Right lobe of liver (tissue), 6 donors: ENCODE measurements around the gene PDCD1. TPM values are rescaled to one million over a fixed set of nuclear protein-coding genes. Genes with fewer than 3 reads are reported as not detected.

Source experiments
- ATAC-seq, 4 donors: fragments of 200-7000 bp; cut with Tn5 transposase; one replicate each; pipeline ENCODE4 v1.9.1; 2020; ENCODE audit warnings: mild to moderate bottlenecking in 4 of 4, moderate library complexity in 4 of 4
- DNase-seq, 3 donors: peaks; one replicate each; pipeline ENCODE4 v3.0.0-alpha.2; 2020
- H3K27ac ChIP-seq, 3 donors: fragments of 200-600 bp; one replicate each; pipeline ENCODE4 v1.8.0; 2022
- H3K27me3 ChIP-seq, 2 donors: fragments of 200-600 bp; one replicate each; pipeline ENCODE4 v1.8.0; 2022
- H3K36me3 ChIP-seq, 4 donors: fragments of 200-600 bp; sonication (generic) in 1 of 4; one replicate each; pipeline versions ENCODE4 v1.5.1 to v1.8.0; 2017 to 2022; ENCODE audit warnings: control low read depth in 1 of 4
- H3K4me1 ChIP-seq, 4 donors: fragments of 200-600 bp; sonication (generic) in 1 of 4; one replicate each; pipeline versions ENCODE4 v1.5.1 to v1.8.0; 2017 to 2022; ENCODE audit warnings: control low read depth in 1 of 4
- H3K4me3 ChIP-seq, 3 donors: fragments of 200-600 bp; one replicate each; pipeline ENCODE4 v1.8.0; 2022
- H3K9me3 ChIP-seq, 4 donors: fragments of 200-600 bp; sonication (generic) in 1 of 4; one replicate each; pipeline versions ENCODE4 v1.5.1 to v1.8.0; 2017 to 2022; ENCODE audit warnings: control low read depth in 1 of 4
- POLR2A ChIP-seq: fragments of 450-650 bp; IDR thresholded peaks from one replicate; pipeline ENCODE4 v1.6.1; 2017; ENCODE audit warnings: antibody characterized with exemption, mild to moderate bottlenecking
- WGBS: methylation state at CpG from one replicate; pipeline ENCODE4 v1.1.6; 2018; ENCODE audit warnings: low coverage, low lambda C conversion rate; ENCODE audit not compliant: insufficient coverage; ENCODE audit errors: missing lambda C conversion rate; 5-methylcytosine and 5-hydroxymethylcytosine counted together
- intact Hi-C, 2 donors: fragments of 100-400 bp; cut with DNase I; formaldehyde crosslinking; loops; one replicate each; pipeline versions ENCODE4 v1.11.2 to v1.14.1; 2022
- total RNA-seq, 6 experiments: library from RNA; depleted of rRNA in 2 of 6; stranded (reverse); fragments of >200 nt in 2 of 6; fragmentation: NEBNext Ultra II Directional in 3 of 6; extraction: Animal tissue kit (Norgen Biotek cat#: 25700) in 3 of 6; gene quantifications; one replicate each; pipeline versions ENCODE4 v1.1.0 to v1.2.4, GENCODE V29; 2016 to 2023
- TF ChIP-seq, protein P1 (sequence below), 4 donors: fragments of 200-600 bp in 3 of 4; fragments of 450-650 bp in 1 of 4; IDR thresholded peaks; one replicate each; pipeline versions ENCODE4 v1.5.1 to v1.8.0; 2016 to 2022; ENCODE audit warnings: antibody characterized with exemption in 4 of 4, mild to moderate bottlenecking in 2 of 4
- donor health status: DM: no; HTN: yes; CAD: no.
- donor health status: DM: no; HTN: no; CAD: no.
- donor health status: DM: no; HTN: no; CAD: no.
- donor health status: DM: no; HTN: yes; CAD: no.
- donor health status: DM: no; HTN: yes; CAD: no.

Gene PDCD1
- total RNA-seq, 6 experiments from 2014 or later = 0.19 to 0.61 (median 0.20) TPM; not detected in 3

DNA sequence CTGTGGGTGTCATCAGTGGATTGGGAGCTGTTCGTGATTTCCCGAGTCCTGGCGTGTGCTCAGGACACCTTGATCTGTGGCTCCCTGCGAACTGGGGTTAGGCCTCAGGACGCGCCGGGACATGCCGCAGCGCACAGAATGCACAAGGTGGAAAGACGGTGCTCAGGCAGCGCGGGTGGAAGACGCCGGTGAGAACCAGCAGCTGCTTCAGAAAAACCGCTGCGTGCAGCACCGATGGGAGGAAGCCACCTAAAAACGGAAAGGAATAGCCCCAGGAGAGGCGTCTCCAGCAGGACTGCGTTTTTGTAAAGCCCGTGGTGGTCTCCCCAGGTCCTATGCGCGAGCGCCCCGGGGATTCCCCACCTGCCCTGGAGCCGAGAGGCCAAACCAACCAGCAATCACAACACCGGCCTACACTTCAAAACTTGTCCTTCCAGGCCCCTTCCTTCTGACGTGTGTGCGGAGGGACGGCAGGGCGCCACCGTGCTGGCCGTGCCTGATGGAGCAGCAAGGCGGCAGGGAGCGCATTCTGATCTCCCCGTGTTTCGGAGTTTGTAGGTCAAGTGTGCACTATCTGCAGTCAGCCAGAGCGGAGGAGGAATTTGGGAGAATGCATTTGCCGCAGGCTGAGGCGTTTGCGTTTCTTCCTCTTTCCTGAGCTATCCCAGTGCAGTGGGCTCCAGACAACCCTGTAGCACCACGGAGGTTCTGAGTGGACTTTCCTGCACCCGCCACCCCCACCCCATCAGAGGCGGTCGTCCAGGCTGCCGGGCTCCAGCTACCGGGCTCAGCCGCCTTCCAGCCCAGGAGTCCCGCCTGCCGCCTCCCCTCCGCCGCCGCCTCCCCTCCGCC is 43.0 kb upstream of the PDCD1 start:
- TF ChIP-seq POLR2A = no peak
- TF ChIP-seq, protein P1, sequence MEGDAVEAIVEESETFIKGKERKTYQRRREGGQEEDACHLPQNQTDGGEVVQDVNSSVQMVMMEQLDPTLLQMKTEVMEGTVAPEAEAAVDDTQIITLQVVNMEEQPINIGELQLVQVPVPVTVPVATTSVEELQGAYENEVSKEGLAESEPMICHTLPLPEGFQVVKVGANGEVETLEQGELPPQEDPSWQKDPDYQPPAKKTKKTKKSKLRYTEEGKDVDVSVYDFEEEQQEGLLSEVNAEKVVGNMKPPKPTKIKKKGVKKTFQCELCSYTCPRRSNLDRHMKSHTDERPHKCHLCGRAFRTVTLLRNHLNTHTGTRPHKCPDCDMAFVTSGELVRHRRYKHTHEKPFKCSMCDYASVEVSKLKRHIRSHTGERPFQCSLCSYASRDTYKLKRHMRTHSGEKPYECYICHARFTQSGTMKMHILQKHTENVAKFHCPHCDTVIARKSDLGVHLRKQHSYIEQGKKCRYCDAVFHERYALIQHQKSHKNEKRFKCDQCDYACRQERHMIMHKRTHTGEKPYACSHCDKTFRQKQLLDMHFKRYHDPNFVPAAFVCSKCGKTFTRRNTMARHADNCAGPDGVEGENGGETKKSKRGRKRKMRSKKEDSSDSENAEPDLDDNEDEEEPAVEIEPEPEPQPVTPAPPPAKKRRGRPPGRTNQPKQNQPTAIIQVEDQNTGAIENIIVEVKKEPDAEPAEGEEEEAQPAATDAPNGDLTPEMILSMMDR (IDR thresholded peaks at IDR 0.05) = no peak
- H3K9me3 ChIP-seq = no peaks in the 10 kb centered on the region
- ATAC-seq (peak in 3 of 4 donors; percentile 21 to 36 (median 29)), DNase-seq (peak in 2 of 3 donors; percentile 40 to 51)
- 93% methylated on average over 13 of the region's 54 CpGs for WGBS
- H3K4me3 ChIP-seq = peak overlapping the region in 1 of 3 donors; percentile 26
- no peak overlapping the region for H3K27ac ChIP-seq
- H3K36me3 ChIP-seq = no peaks in the 10 kb centered on the region
- intact Hi-C loops = no loop called here
- H3K4me1 ChIP-seq = no peaks in the 10 kb centered on the region
- no peaks in the 10 kb centered on the region for H3K27me3 ChIP-seq

DNA sequence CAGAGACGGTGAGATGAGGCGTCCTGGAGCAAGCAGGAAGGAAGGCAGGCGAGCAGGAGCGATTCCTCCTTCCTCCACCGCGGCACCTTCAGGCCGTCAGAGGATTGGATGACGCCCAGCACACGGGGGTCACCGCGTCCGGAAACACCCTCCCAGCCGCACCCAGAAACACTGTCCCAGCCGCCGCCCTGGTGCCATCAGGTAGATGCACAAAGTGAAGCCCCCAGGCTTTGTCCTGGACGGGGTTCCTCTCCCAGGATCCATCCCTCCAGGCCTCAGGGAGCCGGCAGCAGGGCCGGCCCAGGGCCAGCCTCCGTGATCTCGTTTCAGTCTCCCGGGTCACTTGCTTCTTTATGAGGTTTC is 42.3 kb upstream of the PDCD1 start:
- no peak overlapping the region for H3K4me3 ChIP-seq
- no peaks in the 10 kb centered on the region for H3K27me3 ChIP-seq
- peak in 2 of 3 donors; percentile 40 to 51 for DNase-seq
- TF ChIP-seq, protein P1 (IDR thresholded peaks at IDR 0.05) = no peak
- TF ChIP-seq POLR2A = no peak
- peaks cover 0 to 2% (median under 1%) of the 10 kb centered on the region in 4 donors for H3K4me1 ChIP-seq
- no peak overlapping the region for H3K27ac ChIP-seq
- no peaks in the 10 kb centered on the region for H3K36me3 ChIP-seq
- intact Hi-C loops = no loop called here
- H3K9me3 ChIP-seq = no peaks in the 10 kb centered on the region
- no peak for ATAC-seq
- WGBS = 100% methylated on average over 2 of the region's 21 CpGs

DNA sequence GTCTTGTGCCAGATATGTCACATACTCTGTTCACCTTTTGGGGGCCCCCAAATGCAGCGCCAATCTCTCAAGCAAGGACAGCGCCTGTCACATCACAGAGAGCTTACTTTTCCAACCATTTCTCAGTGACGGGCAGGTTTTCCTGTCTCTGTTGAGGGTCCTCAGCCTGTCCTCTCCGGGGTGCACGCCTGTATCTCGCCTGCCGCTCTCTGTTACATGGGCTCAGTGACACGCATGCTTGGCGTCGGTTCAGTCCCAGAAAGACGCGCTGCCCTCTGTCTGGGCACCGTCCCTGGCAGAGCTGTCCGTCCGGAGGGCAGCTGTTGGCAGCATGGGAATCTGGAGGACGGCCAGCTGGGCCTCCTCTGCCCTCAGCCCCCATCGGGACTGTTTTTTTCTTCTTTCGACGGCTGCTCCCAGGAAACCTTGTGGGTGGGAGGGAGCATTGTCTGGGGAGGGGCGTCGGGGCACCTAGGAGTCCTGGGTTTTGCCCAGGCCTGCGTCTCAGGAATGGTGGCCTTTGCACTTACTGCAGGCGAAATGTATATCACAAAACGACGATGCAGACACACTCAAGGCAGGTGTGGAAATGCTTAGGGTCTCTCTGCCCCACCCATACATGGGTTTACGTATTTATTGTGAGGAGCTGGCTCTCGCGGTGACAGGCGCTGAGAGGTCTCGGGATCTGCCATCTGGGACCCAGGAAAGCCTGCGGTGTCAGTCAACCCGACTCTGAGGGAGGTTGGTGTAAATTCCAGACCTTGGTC is 41.7 kb upstream of the PDCD1 start:
- Histone ChIP-seq H3K4me1 (peaks cover 0 to 7% (median 2%) of the 10 kb centered on the region in 4 donors), H3K4me3 (no peak overlapping the region), H3K27me3 (no peaks in the 10 kb centered on the region), H3K9me3 (no peaks in the 10 kb centered on the region), H3K27ac (no peak overlapping the region), H3K36me3 (no peaks in the 10 kb centered on the region)
- ATAC-seq (peak in 1 of 4 donors; percentile 25), DNase-seq (peak in 2 of 3 donors; percentile 48 to 51)
- TF ChIP-seq POLR2A = no peak
- TF ChIP-seq, protein P1 (IDR thresholded peaks at IDR 0.05) = no peak
- WGBS = 100% methylated on average over 4 of the region's 32 CpGs
- intact Hi-C loops = no loop called here

DNA sequence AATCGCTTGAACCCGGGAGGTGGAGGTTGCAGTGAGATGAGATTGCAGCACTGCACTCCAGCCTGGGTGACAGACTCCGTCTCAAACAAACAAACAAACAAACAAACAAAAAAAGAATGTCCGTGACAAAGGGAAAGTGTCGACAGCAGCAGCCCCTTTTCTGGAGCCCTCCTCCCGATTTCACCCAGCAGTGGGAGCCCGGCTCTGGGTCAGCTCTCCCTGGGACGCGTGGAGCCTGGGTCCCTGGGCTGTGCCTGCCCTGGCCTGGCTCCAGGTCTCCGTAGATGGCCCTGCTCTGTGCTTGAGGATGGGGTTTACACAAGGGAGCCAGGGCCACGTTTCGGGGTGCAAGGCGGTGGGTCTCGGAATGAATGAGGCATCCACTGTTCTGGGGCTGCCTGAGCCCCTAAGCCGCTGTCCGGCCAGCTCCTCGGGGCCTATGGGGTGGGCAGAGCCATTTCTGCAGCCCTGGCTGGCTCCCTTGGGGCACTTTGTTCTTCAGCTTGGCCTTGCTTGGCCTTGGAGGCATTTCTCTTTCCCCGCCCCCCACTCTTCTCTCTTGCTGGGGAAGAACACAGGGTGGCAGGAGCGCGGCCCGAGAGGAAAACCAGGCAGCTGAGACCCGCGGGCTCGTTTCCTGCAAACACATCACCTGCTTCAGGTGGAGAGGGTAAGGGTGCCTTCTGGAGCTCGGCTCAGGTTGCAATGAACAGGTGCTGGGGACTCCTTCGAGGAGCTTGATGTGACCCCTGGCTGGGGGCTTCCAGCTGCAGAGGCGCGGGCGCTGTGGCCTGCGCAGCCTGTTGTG is 40.0 kb upstream of the PDCD1 start:
- TF ChIP-seq, protein P1 (IDR thresholded peaks at IDR 0.05) = no peak
- TF ChIP-seq POLR2A = no peak
- no peaks in the 10 kb centered on the region for H3K9me3 ChIP-seq
- WGBS = 84% methylated on average over 5 of the region's 30 CpGs
- peaks cover 0 to 7% (median 2%) of the 10 kb centered on the region in 4 donors for H3K4me1 ChIP-seq
- H3K36me3 ChIP-seq = no peaks in the 10 kb centered on the region
- no peaks in the 10 kb centered on the region for H3K27me3 ChIP-seq
- intact Hi-C loops = no loop called here
- H3K4me3 ChIP-seq = no peak overlapping the region
- DNase-seq (peak; percentile 11 to 43 (median 42)), ATAC-seq (no peak)
- no peak overlapping the region for H3K27ac ChIP-seq
